ENCODE data around the gene MAN1A1. TPM values are rescaled to one million over a fixed set of nuclear protein-coding genes. Genes with fewer than 3 reads are reported as not detected.
"Not testable (repeated sequence)": the region's sequence is repeated elsewhere in the genome, so short reads cannot be mapped to it uniquely, and the experiment has no call there.

MAN1A1 gene
- 16.1 and 23.4 TPM in 2 replicates for total RNA-seq

DNA sequence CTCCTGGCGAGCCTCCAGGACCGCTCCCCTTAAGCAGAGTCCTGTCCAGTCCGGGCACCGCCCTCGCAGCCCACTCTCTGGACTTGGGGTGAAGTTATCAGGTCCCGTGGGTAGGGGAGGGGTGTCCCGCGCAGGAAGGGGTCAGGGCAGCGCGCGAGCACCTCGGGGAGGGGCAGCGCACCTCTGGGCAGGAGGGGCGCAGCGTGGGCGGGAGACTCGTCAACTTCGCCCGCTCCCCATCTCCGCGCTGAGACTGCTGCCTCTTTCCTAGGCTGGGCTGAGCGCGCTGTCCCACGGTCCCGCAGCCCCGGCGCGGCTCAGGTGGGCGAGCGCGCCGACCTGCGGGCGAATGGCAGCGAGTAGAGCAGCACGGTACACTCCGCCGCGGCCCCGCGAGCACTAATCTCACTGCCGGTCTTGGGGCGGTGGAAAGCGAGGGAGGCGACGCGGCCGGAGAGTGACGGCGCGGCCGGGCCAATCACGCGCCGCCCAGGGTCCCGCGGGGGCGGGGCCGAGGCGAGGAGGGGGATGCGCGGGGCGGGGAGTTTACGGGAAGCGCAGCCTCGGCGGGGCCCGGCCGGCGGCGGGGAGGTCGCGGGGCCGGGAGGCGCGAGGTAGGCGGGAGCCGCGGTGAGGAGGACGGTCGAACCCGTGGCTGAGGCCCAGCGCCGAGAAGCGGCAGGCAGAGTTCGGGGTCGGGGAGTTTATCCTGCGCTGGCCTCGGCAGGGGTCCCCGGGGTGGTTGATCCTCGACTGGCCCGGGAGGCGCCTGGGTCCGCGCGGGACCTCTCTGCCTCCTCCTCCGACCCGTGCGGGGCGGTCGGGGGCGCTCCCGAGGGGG, at the start of gene MAN1A1:
MAN1A1 (minus strand) TSS at position 401 of the 841 bp plus-strand sequence. CDS start 696 bp downstream, outside the sequence.
- DNase-seq (ENCODE audit: low read depth) = no peak

DNA sequence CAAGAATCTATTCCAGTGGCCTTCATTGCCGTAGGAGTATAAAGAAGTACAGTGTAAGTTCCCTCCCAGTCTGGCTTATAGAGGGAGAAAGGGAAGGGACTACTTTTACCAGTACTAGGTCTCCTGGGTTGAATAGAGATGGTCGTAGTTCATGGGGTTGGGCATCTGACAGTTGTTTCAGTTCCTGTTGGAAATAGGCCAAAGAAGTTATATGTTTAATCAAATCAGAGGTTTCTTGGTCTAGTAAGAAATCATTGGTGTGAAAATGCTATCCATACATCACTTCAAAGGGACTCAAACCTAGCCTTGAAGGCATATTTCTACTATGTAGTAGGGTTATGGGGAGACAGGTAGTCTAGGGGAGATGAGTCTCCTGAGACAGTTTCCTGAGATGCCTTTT, 45.6 kb upstream of the MAN1A1 start:
- no peak overlapping the region for H3K4me3 ChIP-seq (ENCODE audit: low read depth, low read length)
- TF ChIP-seq, protein P1, sequence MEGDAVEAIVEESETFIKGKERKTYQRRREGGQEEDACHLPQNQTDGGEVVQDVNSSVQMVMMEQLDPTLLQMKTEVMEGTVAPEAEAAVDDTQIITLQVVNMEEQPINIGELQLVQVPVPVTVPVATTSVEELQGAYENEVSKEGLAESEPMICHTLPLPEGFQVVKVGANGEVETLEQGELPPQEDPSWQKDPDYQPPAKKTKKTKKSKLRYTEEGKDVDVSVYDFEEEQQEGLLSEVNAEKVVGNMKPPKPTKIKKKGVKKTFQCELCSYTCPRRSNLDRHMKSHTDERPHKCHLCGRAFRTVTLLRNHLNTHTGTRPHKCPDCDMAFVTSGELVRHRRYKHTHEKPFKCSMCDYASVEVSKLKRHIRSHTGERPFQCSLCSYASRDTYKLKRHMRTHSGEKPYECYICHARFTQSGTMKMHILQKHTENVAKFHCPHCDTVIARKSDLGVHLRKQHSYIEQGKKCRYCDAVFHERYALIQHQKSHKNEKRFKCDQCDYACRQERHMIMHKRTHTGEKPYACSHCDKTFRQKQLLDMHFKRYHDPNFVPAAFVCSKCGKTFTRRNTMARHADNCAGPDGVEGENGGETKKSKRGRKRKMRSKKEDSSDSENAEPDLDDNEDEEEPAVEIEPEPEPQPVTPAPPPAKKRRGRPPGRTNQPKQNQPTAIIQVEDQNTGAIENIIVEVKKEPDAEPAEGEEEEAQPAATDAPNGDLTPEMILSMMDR (conservative IDR thresholded peaks at IDR 0.05; ENCODE audit: low read depth, low read length) = no peak
- DNase-seq (ENCODE audit: low read depth) = no peak

More for the DNA sequence above, at the start of gene MAN1A1:
- peak within 1 kb of the TSS; percentile 87 for H3K4me3 ChIP-seq (ENCODE audit: low read depth, low read length)
- TF ChIP-seq, protein P1 (conservative IDR thresholded peaks at IDR 0.05; ENCODE audit: low read depth, low read length) = no peak

DNA sequence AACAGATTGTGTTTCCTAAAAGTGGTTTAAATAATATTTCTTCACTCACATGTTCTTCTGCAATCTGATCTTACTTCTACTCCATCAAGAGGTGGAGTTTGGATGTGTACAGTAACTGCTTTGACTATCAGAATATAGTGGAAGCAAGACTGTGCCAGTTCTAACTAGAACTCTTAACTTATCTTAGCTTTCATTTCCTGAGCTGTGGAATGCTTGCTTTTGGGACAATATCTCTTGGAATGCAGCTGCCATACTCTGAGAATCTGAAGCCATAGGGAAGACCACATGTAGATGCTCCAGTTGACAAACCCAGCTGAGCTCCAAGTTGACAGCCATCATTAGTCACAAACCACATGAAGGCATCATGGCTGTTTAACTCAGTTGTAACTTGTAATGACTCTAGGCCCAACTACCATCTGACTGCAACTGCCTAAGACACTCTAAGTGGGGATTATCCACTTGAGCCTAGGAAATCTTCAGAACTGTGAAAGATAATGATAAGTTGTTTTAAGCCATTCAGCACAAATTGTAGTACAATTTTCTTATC, 40.8 kb upstream of the MAN1A1 start:
- no peak overlapping the region for H3K4me3 ChIP-seq (ENCODE audit: low read depth, low read length)
- no peak for DNase-seq (ENCODE audit: low read depth)
- TF ChIP-seq, protein P1 (conservative IDR thresholded peaks at IDR 0.05; ENCODE audit: low read depth, low read length) = no peak

DNA sequence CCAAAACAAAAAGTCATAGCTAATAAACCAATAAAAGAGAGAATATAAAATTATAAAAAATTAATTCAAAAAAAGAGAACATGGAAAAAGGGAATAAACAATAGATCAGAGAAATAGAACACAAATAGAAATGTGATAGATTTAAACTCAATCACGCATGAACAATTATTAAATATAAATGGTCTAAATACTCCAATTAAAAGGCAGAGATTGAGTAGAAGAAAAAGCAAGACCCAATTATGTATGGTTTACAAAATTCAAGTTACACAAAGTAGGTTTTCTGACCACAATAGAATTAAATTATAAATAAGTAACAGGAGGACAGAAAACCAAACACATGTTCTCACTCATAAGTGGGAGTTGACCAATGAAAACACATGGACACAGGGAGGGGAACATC, 36.4 kb upstream of the MAN1A1 start:
- H3K4me3 ChIP-seq (ENCODE audit: low read depth, low read length) = no peak overlapping the region
- TF ChIP-seq, protein P1 (conservative IDR thresholded peaks at IDR 0.05; ENCODE audit: low read depth, low read length) = no peak
- DNase-seq (ENCODE audit: low read depth) = no peak

GRCh38 chr6:119384444-119384843, 34.9 kb upstream of the MAN1A1 start:
- no peak overlapping the region for H3K4me3 ChIP-seq (ENCODE audit: low read depth, low read length)
- no peak for DNase-seq (ENCODE audit: low read depth)
- TF ChIP-seq, protein P1 (conservative IDR thresholded peaks at IDR 0.05; ENCODE audit: low read depth, low read length) = no peak

GRCh38 chr6:119379809-119380208, 30.2 kb upstream of the MAN1A1 start:
- no peak for DNase-seq (ENCODE audit: low read depth)
- TF ChIP-seq, protein P1 (conservative IDR thresholded peaks at IDR 0.05; ENCODE audit: low read depth, low read length) = no peak
- H3K4me3 ChIP-seq (ENCODE audit: low read depth, low read length) = no peak overlapping the region

DNA sequence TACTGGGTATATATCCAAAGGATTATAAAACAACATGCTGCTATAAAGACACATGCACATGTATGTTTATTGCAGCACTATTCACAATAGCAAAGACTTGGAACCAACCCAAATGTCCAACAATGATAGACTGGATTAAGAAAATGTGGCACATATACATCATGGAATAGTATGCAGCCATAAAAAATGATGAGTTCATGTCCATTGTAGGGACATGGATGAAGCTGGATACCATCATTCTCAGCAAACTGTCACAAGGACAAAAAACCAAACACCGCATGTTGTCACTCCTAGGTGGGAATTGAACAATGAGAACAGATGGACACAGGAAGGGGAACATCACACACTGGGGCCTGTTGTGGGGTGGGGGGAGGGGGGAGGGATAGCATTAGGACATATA, 27.5 kb upstream of the MAN1A1 start:
- H3K4me3 ChIP-seq (ENCODE audit: low read depth, low read length); DNase-seq (ENCODE audit: low read depth): not testable (repeated sequence)

Data from epithelial cell of proximal tubule (primary cell).